GM12878 (cell line): ENCODE measurements around the gene ABCB9. TPM values are rescaled to one million over a fixed set of nuclear protein-coding genes. Genes with fewer than 3 reads are reported as not detected.

Source experiments
- ATAC-seq: fragments of 200-7000 bp; cut with Tn5 transposase; 3 replicates; pipeline ENCODE4 v1.9.1; 2020; ENCODE audit warnings: mild to moderate bottlenecking, moderate library complexity
- BruUV-seq: library from RNA; stranded (reverse); fragments of 400-500 nt; replicated peaks from 2 replicates; lab custom pipeline; 2021; lab: Mats Ljungman, UMichigan
- CTCF ChIA-PET: fragments of 300-600 bp; sonication (Branson Sonifier 250); formaldehyde crosslinking; extraction: SDS; loops from one replicate; lab custom pipeline; 2021; ENCODE audit warnings: inconsistent platforms; lab: Yijun Ruan, JAX
- POLR2A ChIA-PET: fragments of 350-600 bp; formaldehyde crosslinking; extraction: SDS; loops from one replicate; lab custom pipeline; 2021; ENCODE audit warnings: inconsistent platforms; lab: Charles Lee
- RAD21 ChIA-PET: fragments of 300-600 bp; sonication (Branson Sonifier 250); formaldehyde crosslinking; loops from one replicate; lab custom pipeline; 2023; ENCODE audit warnings: antibody characterized with exemption; ENCODE audit not compliant: unreplicated experiment; lab: Charles Lee
- SMC1A ChIA-PET: fragments of 300-600 bp; sonication (Branson Sonifier 250); formaldehyde crosslinking; loops from one replicate; lab custom pipeline; 2023; ENCODE audit not compliant: unreplicated experiment, uncharacterized antibody; lab: Charles Lee
- DNase-seq: peaks from one replicate; pipeline ENCODE4 v3.0.0-alpha.2; 2011; ENCODE audit warnings: low read depth, low spot score
- FAIRE-seq: peaks from 3 replicates; lab custom pipeline; 2011; peaks lifted over from hg19 to GRCh38; lab: Jason Lieb, UNC
- H2AFZ ChIP-seq: 2 replicates; pipeline ENCODE4 v1.6.0; 2011; ENCODE audit warnings: low read depth, low read length, control low read depth; ENCODE audit not compliant: control insufficient read depth
- H3K27ac ChIP-seq: 2 replicates; pipeline ENCODE4 v1.5.1; 2011; ENCODE audit warnings: control low read depth; ENCODE audit not compliant: control insufficient read depth, insufficient read depth
- H3K27me3 ChIP-seq, 2 experiments: replicated peaks in 1 of 2; 2 replicates each; pipeline versions ENCODE4 v1.6.0 to v1.6.1; 2011; ENCODE audit warnings: low read length in 1 of 2; ENCODE audit not compliant: control insufficient read depth in 2 of 2, insufficient read depth in 2 of 2
- H3K36me3 ChIP-seq, 2 experiments: 2 replicates each; pipeline ENCODE4 v1.5.1; 2011; ENCODE audit warnings: low read length in 1 of 2; ENCODE audit not compliant: control insufficient read depth in 2 of 2, insufficient read depth in 2 of 2
- H3K4me1 ChIP-seq: 2 replicates; pipeline ENCODE4 v1.6.1; 2011; ENCODE audit warnings: mild to moderate bottlenecking, low read length, moderate library complexity, mixed read lengths; ENCODE audit not compliant: control insufficient read depth, insufficient read depth
- H3K4me2 ChIP-seq: 2 replicates; pipeline ENCODE4 v1.6.0; 2011; ENCODE audit warnings: control low read depth; ENCODE audit not compliant: control insufficient read depth, insufficient read depth
- H3K4me3 ChIP-seq: fragments of 200-600 bp; sonication (generic); 2 replicates; pipeline ENCODE4 v1.5.1; 2016
- H3K79me2 ChIP-seq: 2 replicates; pipeline ENCODE4 v1.6.0; 2011; ENCODE audit warnings: low read length; ENCODE audit not compliant: control insufficient read depth, insufficient read depth
- H3K9ac ChIP-seq: 2 replicates; pipeline ENCODE4 v1.8.0; 2011; ENCODE audit warnings: low read length, control low read depth, mixed read lengths; ENCODE audit not compliant: control insufficient read depth, insufficient read depth
- H3K9me3 ChIP-seq: replicated peaks from 3 replicates; pipeline ENCODE4 v1.5.1; 2011; ENCODE audit warnings: mild to moderate bottlenecking, low read length; ENCODE audit not compliant: control insufficient read depth, insufficient read depth
- H4K20me1 ChIP-seq: 2 replicates; pipeline ENCODE4 v1.6.0; 2011; ENCODE audit not compliant: control insufficient read depth, insufficient read depth
- CTCF ChIP-seq, 3 experiments: IDR thresholded peaks in 2 of 3; conservative IDR thresholded peaks in 1 of 3; 2 replicates each; pipeline ENCODE4 v1.5.1; 2011; ENCODE audit warnings: low read depth in 3 of 3, low read length in 3 of 3, mild to moderate bottlenecking in 3 of 3, control low read depth in 2 of 3, moderate library complexity in 2 of 3, inconsistent platforms in 1 of 3, mixed read lengths in 1 of 3; ENCODE audit not compliant: control insufficient read depth in 2 of 3, insufficient read depth in 1 of 3; ENCODE audit errors: extremely low read depth in 1 of 3
- FOS ChIP-seq: IDR thresholded peaks from 3 replicates; pipeline ENCODE4 v1.6.1; 2011; ENCODE audit warnings: borderline replicate concordance; ENCODE audit not compliant: insufficient read length; ENCODE audit errors: extremely low read depth
- MYC ChIP-seq: IDR thresholded peaks from 2 replicates; pipeline ENCODE4 v1.6.1; 2011; ENCODE audit warnings: mild to moderate bottlenecking, low read length, moderate library complexity, inconsistent platforms; ENCODE audit not compliant: insufficient read depth, insufficient replicate concordance, insufficient read length, severe bottlenecking
- RAD21 ChIP-seq: IDR thresholded peaks from 2 replicates; pipeline ENCODE4 v1.6.1; 2011; ENCODE audit warnings: mild to moderate bottlenecking, low read depth, low read length, moderate library complexity; ENCODE audit not compliant: insufficient read depth
- SMC3 ChIP-seq: IDR thresholded peaks from 2 replicates; pipeline ENCODE4 v1.6.1; 2011; ENCODE audit warnings: low read length, improper control_type of control experiment, borderline replicate concordance
- WGBS: methylation state at CpG from one replicate; pipeline ENCODE4 v1.1.6; 2016; ENCODE audit warnings: low lambda C conversion rate; ENCODE audit not compliant: insufficient replicate concordance, insufficient coverage; ENCODE audit errors: missing lambda C conversion rate; 5-methylcytosine and 5-hydroxymethylcytosine counted together
- in situ Hi-C: fragments of 300-500 bp; cut with MboI; formaldehyde crosslinking; loops from 9 replicates; pipeline ENCODE4 v1.14.3; 2018; ENCODE audit warnings: mixed read lengths
- intact Hi-C: fragments of 100-400 bp; cut with micrococcal nuclease; formaldehyde crosslinking; loops from one replicate; pipeline ENCODE4 v1.14.2; 2022; ENCODE audit not compliant: unreplicated experiment
- polyA plus RNA-seq, 11 experiments: library from polyadenylated mRNA; depleted of rRNA in 4 of 11; unstranded in 6 of 11; stranded (reverse) in 5 of 11; fragments of >200 nt; fragmentation: Nextera tagmentation in 4 of 11; fragmentation: Illumina TruSeq in 1 of 11; extraction: Ambion mirVana in 4 of 11; extraction: Trizol in 1 of 11; gene quantifications; 1 replicate in 1 of 11; 2 replicates in 10 of 11; pipeline versions ENCODE4 v1.2.1 to v1.2.3, GENCODE V29; 2011 to 2016; ENCODE audit warnings: inconsistent platforms in 2 of 11, missing spikeins in 2 of 11, low read depth in 1 of 11
- total RNA-seq, 4 experiments: library from RNA; depleted of rRNA in 3 of 4; stranded (reverse); fragments of >200 nt in 3 of 4; fragmentation: Illumina TruSeq in 1 of 4; extraction: Trizol in 1 of 4; gene quantifications; 2 replicates each; pipeline versions ENCODE4 v1.2.1 to v1.2.3, GENCODE V29; 2013 to 2021

ABCB9 gene
- total and polyA plus RNA-seq, 10 of the 15 experiments (the other 5 are each of a cell fraction or from before 2014, with no cell fraction given), result 0.37 to 4.9 (median 3.1) TPM

GRCh38 chr12:122880668-122881067, 85.6 kb downstream of the ABCB9 start:
- no peak overlapping the region for H3K27ac ChIP-seq
- CTCF ChIA-PET, result interaction anchor here (0.5 to 8.9 kb wide), 12 partner anchors 8 to 75 kb away, joined by 3 to 107 read pairs (median 4); partner anchors contain the start of gene VPS37B
- ATAC-seq (peak; percentile 60), FAIRE-seq (no peak)
- peaks cover 25% of the 10 kb centered on the region for H3K4me1 ChIP-seq
- in situ Hi-C loops, result no loop called here
- TF ChIP-seq SMC3 (peak; percentile 38; the same call in 1 of the 2 replicates), RAD21 (peak; percentile 52), MYC (no peak), FOS (no peak), CTCF (IDR thresholded peaks at IDR 0.05 in 2 of 3, conservative IDR thresholded peaks at IDR 0.05 in 1 of 3; ENCODE audit: control insufficient read depth in 2 of 3, extremely low read depth in 1 of 3, insufficient read depth in 1 of 3, low read depth in 3 of 3, low read length in 3 of 3) (peak; percentile 43; a peak in 5 of 6 replicates)
- TF ChIP-seq, all 136 proteins: peak for 3
- no peak overlapping the region for H2AFZ ChIP-seq
- H3K27me3 ChIP-seq, result no peaks in the 10 kb centered on the region; a peak in 1 of 4 replicates
- BruUV-seq, result no TSS peak
- H3K4me2 ChIP-seq, result no peak overlapping the region
- peaks cover 0 to 7% of the 10 kb centered on the region in 2 experiments; a peak in 2 of 4 replicates for H3K36me3 ChIP-seq
- no peaks in the 10 kb centered on the region; the same call in 1 of the 2 replicates for H4K20me1 ChIP-seq
- no peak overlapping the region for H3K4me3 ChIP-seq
- no peak for DNase-seq
- POLR2A ChIA-PET, result interaction anchor here (1.0 to 5.6 kb wide), 4 partner anchors 8 to 41 kb away, joined by 3 to 25 read pairs (median 8); no protein-coding TSS in a partner anchor
- intact Hi-C loops, result loop anchor here (10.0 kb wide), 1 partner anchor 1894 kb away; no protein-coding TSS in a partner anchor
- 60% methylated on average over 7 of the region's 8 CpGs for WGBS
- H3K79me2 ChIP-seq, result peaks cover 25% of the 10 kb centered on the region
- H3K9ac ChIP-seq, result no peak overlapping the region
- no peaks in the 10 kb centered on the region for H3K9me3 ChIP-seq
- SMC1A ChIA-PET, result interaction anchor here (0.7 to 5.5 kb wide), 13 partner anchors 8 to 357 kb away, joined by 3 to 31 read pairs (median 5); no protein-coding TSS in a partner anchor
- RAD21 ChIA-PET, result interaction anchor here (1.0 to 1.7 kb wide), 10 partner anchors 9 to 89 kb away, joined by 3 to 11 read pairs (median 3); no protein-coding TSS in a partner anchor
